ENCODE measurements around the gene SLC2A6.

The SLC2A6 gene

DNA sequence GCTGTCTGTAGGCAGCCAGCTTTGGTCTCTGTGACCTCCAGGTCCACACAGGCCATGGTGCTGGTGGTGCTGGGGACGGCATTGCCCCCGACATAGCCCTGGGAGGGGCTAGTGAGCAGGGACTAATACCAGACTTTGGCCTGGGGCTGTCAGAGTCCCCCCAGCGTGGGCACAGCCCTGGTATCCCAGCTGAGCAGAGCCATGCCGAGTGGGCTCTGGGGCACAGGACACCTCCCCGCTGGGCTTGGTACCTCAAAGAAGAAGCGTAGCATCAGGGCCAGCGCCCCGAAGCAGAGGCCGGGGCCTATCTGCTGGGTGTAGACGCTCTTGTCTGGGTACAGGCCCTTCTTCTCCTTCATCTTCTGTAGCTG, 36.3 kb upstream of the SLC2A6 start:
- no peak for DNase-seq

DNA sequence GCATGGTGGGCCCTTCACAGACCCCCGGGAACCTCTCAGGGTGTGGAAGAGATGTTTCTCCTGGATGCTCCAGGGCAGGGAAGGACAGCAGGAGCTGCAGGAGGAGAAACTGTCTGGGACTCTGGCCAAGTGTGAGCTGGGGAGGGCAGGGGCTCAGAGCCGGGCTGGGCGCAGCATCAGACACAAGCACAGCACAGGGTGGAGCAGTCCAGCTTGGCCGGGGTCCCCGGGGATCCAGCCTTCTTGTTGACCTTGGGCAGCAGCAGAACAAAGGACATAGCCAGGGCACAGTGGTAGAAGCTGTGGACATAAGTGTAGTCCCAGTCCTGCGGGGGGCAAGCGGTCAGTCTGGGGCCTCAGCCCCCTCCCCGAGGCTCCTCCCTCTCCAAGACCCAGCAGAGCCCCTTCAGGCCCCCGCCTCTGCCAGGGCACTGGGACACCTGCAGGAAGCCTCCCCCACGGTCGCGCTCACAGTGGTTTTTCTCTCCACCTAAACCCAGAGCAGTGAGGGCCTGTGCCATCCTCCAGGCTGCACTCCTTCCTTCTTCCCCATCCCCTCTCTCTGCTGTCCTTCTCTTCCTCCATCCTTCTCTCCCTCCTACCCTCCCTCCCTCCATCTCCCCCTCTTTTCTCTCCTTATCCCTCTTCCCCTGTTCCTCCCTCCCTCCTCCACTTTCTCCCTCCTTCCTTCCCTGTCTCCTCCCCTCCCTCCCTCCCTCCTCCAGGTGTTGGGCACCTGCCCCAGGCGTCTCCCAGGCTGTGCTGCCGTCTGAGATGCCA, 35.8 kb upstream of the SLC2A6 start:
- DNase-seq: no peak

DNA sequence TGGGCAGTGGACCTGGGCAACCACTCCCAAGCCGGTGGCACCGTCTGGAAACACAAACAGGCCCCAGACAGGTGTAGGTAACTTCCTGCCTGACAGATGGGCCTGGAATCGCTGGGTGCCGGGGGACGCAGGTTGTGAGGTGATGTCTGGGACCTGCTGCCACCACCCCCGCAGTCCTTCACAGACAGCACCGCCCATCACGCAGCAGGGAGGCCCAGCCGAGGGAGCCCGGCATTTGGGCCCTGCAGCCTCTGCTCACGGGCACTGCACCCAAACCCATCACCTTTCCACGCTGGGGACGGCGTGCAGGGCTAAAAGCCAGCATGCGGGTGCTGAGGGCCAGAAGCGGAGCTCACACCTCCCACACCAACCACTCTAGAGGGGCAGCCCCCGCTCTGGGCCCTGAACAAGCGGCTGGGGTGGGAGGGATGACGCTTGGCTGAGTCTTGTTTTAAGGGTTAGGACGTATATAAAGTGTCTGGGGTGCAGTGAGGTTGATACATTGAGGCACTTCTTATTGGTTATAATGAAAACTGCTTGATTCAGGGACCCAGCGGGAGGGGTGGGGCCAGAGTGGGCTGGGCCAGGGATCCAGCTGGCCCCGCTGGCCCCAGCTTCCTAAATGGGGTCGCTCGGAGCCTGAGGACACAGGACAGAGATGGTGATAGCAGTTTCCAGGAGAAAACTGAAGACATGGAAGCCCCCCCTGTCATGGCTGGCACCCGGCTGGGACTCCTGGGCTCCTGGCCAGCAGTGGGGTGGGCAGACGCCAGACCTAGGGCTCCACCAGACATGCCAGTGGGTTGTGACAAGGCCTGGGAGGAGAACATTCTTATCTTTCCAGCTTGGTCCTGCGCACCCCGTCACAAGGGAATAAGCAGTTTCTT, 34.6 kb upstream of the SLC2A6 start:
- DNase-seq: no peak

DNA sequence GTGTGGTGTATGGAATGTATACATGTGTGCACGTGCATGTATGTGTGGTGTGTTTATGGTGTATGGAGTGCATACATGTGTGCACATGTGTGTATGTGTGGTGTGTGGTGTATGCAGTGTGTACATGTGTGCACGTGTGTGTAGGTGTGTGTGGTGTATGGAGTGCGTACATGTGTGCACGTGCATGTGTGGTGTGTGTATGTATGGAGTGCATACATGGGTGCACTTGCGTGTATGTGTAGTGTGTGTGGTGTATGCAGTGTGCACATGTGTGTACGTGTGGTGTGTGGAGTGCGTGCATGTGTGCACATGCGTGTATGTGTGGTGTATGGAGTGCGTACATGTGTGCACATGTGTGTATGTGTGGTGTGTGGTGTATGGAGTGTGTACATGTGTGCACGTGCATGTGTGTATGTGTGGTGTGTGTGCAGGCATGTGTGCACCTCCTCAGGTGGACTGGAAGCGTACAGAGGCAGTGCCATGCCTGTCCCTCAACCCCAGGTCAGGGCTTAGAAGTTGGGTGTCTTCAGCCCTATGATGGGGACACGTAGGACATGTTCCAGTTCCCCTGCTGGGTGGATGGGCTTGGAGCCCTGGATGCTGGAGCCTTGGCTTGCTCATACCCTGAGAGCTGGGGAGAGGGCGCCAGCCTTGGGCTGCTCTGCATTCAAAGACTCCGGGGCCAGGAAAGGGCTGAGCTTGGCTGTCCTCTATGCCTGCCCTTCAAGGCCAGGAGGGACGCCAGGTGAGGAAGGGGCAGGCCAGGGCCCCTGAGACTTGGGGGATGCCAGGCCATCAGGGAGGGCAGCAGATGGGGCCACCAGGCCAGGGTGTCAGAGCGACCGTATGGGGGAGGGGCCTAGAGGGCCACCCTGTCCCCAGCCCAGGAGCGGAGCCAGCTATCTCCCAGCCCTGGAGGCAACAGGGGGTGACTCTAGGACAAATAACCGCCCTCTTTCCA, 33.6 kb upstream of the SLC2A6 start:
- DNase-seq: no peak

DNA sequence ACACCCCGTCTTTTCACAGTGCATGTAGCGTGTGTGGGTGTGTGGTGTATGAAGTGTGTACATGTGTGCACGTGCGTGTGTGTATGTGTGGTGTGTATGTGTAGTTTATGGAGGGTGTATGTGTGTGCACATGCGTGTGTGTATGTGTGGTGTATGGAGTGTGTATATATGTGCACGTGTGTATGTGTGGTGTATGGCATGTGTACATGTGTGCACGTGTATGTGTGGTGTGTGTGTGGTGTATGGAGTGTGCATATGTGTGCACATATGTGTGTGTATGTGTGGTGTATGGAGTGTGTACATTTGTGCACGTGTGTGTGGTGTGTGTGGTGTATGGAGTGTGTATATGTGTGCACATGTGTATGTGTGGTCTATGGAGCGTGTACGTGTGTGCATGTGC, 32.7 kb upstream of the SLC2A6 start:
- no peak for DNase-seq

DNA sequence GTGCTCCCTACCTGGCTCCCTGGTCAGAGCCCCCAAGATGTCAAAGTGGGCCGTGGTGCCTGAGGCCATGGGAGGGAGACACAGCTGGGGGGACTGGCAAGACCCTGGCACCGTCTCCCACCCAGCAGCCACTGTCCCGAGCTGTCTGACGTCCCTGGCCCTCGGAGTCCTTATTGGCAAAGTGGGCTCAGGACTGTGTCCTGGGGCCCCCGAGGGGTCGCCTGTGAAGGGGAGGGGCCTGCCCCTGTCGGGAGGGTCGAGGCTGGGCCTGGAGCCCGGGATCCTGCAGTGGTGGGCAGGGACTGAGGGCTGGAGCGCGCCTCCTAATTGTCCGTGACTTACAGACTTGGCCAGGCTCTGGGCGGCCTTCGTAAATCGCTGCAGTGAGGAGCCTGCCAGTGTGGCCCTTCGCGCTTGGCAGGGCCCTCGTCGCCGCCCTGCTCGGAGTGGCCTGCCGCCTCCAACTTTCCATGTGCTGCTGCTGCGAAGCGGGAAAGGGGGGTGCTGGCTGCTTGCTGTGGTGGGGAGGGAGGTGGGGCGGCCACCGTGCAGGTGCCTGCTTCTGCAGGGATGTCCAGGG, 32.1 kb upstream of the SLC2A6 start:
- DNase-seq: no peak

DNA sequence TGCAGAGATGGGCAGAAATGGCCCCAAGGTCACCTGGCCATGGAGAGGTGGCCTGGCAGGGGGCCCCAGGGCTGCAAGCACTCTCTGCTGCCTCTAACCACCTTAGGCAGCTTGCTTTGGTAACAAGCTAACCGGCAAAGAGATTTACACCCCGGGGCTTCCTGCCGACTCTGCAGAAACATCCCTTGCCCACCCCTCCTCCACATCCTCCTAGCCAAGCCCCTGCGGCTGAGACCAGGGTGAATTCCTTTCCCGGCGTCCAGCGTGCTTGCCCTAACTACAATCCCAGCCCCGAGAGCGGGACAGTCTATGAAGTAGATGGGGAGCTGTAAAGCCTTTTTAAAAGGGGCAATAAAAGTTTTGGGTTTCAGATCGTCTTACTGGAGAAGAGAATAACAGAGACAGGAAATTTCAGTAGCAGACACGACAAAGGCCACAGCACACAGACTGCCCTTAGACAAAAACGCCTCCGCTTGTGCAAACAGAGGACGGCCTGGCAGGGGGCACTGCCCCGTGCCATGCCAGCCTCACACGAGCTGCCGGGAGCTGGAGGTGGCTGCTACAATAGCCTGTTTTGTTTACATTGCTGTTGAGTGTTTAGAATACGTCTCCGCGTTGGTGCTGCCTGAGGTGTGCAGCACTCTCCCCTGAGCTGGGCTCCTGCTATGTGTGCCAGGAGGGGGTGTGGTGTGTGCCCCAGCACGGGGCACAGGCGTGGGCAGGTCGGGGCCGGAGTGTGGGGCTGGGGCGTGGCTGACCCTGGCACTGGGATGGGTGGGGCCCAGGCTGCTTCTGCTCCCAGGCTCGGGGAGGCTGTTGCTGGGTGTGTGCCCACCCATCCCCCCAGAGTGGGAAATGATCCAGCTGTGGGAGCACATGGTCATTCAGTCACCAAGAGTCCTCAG, 30.5 kb upstream of the SLC2A6 start:
- peak; percentile 96 for DNase-seq

DNA sequence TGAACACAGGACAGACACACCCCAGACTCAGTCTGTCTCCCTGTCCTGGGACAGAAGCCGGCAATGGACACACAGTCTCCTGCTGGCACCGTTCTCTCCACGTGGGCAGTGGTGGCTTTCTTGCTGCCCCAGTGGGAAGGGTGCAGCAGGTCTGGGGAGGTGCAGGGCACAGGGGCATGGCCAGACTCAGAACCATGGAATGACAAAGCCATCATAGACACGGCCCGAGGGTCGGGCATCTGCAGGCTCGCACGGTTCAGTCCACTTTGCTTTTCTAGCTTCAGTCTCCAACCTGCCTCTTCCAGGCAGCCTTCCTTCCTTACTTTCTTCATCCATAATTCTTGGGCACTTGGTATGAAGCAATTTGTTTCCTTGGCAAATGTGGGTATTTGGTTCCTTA, 29.1 kb upstream of the SLC2A6 start:
- DNase-seq: no peak

DNA sequence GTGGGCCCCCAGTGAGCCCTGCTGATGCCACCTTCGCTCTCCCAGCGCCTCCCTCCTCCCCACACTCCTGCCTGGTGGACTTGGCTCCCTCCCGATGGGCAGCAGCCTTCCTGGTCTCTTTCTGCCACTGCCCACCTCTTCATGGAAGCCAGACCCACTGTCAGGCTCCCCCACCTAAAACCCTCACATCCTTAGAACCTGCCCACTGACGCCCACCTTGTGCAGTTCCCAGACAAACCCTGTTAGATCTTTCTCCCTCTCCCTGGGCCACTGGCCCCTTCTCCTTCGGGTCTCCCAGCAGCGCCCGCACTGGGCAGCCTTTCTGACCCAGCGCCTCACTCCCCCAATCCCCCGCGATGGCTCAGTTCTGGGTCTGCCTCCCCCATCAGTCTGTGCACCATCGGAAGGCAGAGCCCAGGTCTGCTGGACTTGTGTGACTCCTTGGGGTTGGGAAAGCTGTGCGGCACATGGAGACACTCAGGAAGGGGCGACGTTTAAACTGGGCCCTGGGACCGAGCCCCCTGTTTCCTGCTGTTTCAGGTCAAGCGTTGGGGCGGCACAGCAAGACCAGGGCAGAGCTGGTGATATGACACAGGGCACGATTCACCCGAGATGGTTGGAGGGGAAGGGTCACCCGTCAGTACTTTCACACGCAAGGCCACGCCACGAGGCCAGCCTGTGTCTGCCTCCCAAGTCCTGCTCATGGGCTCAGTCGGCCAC, 28.5 kb upstream of the SLC2A6 start:
- DNase-seq: no peak

DNA sequence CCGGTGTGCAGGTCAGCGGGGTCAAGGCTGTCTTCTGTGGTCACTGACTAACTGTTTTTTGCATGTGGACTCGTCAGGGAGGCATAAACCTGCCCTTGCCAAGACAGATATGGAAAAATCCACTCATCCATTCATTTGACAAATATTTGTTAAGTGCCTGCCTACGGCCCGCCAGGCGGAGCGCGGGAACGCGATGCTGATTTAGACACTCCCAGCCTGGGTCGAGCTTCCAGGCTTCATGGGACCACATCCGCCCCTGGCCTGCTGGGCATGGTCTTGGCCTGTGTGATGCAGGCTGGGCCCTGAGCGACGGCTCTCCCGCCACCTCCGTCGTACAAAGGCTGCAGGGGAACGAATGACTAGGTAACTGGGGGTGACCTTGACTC, 27.7 kb upstream of the SLC2A6 start:
- DNase-seq: no peak

DNA sequence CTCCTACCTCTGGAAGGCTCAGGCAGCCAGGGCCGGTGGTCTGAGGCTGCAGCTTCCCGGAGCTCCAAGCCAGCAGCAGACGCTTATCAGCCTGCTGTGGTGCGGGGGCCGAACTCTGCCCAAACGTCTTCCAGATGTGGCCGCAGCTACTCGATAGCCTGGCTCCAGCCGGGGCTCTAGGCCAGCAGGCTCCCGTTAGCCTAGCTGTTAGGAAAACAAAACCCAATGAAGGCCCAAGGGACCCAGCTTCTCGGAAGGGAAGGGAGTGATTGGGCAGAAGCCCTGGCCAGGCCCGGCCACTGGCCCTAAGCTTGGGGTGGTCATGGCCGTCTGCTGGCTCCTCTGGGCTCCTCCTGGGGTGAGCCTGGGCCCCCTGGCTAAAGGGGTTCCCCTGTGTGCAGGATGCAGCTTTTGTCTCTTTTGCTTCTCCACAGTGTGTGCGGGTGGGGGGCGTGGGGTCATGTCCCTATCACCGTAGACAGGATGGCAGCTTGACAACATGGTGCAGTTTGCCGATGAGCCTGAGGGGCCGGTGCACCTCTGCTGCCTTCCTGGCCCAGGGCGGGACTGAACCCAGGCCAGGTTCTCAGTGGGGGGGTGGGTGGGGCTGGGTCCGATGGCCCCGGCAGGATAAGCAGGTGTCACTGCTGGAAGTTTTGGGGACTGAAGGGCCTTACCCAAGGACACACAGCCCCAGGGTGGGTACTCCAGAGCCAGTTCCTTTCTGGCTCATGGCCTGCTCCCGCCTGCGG, 27.2 kb upstream of the SLC2A6 start:
- no peak for DNase-seq

DNA sequence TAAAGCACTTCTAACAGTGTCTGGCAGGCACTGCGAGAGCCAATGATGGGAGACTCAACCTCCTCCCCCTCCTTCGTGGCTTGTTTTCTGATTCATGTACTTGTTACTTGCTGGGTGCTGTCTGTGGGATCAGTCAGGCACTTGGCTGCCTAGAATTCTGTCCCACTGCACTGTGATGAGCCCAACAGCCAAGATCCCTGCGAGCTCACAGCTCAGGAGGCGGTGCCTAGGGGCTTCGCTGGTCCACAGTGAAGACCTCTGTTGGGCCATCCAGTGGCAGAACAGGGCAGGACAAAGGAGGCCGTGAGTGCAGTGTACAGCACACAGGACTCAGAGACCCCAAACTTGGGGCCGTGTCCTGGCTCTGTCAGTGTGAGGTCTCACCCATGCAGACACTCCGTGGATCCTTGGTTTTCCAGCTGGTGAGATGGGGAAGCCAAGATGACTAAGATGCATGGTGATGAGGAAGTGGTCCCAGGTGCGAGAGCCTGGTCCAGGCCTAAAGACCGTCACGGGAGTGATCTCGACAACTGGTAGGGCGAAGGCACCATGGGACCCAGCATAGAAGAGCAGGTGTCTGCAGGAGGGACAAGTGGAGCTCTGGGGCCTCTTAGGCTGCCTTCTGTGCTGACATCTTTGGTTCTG, 26.4 kb upstream of the SLC2A6 start:
- no peak for DNase-seq

DNA sequence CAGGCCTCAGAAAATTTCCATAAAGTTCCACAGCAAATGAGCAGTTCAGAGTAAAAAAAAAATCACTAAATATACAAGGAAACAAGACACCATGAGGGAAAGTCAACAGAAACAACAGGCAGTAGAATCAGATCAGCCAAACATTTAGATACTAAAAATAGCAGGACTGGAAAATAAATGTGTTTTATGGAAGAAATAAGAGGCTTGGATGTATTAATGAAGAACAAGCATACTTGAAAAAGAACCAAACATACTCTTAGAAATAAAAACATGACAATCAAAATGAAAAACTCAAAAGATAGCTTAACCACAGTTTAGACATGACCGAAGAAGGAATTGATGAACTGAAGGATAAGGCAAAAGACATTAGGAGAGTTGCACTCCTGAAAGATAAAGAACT, 23.2 kb upstream of the SLC2A6 start:
- no peak for DNase-seq

DNA sequence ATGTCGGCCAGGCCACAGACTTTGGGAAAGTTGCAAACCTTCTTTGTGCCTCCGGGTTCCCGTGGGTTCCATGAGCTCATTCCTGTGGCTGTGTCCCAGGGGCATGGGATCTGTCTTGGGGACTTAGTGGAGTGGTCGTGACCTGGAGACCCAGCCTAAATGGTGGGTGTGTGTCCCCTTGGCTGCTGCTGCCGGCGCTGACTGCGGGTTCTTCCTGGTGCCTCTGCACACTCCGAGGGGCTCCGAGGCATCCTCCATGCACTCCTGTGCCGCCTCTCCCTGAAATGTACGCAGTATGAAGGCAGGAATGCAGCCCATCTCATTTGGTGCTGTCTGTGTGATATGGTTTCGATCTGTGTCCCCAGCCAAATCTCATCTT, 21.0 kb upstream of the SLC2A6 start:
- no peak for DNase-seq

DNA sequence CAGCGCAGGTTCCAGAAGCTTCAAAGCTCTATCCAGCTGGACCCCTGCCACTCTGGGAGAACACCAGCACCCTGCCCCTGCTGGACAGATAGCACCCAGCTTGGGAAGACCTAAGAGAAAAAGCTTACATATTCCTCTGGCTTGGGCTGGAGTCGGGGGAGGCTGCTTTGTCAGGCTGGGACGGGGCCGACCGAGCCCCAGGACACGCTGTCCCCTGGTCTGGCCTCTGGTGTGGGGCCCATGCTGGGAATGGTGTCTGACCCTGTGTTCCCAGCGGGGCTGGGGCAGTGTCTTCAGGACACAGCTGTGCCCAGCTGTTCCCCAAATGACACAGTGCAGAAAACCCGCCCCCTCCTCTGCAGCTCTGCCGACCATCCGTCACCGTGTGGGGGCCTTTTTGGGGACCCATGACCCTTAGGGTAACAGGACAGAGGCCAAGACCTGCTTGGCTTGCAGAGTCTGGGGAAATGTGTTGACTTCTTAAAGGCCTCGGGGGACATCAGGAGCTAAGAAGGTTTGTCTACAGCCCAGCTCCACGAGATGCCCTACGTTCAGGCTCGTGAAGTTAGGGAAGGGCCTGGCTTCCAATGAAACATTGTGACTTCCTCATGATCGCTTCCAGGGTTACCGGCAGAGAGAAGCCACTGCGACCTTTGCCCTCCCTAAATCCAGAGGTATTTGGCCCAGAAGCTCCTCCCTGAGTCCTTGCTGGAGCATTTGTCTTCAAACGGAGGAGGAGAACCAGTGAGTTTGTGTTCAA, 20.4 kb upstream of the SLC2A6 start:
- DNase-seq: no peak

DNA sequence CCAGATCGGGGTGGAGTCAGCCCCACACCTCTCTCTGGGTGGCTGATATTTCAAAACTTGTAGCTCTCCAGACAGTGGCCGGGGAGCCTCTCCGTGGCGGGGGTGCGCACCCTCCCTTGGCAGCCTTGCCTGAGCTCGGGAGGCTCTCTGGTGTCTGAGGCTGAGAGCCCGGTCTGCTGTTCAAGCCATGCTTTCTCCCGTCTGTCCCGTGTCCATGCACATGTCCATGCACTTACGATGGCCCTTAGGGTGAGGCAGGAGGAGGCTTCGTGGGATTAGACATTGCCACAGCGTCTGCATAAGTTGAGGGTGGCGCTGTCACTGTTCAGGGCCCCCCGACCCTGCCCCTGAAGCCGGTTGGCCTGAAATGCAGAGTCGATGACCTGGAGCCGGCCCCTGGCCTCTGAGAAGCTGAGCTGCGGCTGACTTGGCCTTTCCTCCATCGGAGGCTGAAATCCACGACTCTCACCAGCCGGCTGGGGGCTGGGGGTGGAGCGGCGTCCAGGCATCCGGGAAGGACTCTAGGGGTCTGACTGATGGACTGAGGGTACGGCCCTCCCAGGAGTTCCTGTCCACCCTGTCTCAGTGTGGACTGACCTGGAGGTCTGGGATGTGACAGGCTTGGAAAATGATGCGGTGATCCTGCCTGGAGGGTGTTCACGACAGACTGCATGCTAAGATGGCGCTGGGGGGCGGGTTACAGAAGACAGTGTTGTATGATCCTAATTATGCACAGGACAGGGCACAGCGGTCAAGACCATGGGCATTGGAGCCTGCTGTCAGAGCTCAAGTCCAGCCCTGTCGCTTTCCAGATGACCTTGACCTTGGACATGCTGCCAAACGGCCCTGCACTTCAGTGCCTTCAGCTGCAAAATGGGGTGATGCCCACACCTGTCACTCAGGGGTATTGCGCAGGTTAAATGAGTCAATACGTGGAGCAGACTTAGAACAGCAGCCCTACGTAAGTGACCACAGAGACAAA, 18.3 kb upstream of the SLC2A6 start:
- DNase-seq: no peak

Data from islet precursor cell (in vitro differentiated cells).